NCI-H1930 (cell line): ENCODE results near the gene CP.
A peak's percentile ranks its signal among the peaks of the same experiment; 100 is the strongest.
"Not testable (repeated sequence)": the region's sequence is repeated elsewhere in the genome, so short reads cannot be mapped to it uniquely, and the experiment has no call there.

Experiments used
- DNase-seq, 2 experiments: peaks; one replicate each; lab custom pipeline; 2025; lab: John Stamatoyannopoulos, UW

Gene CP

GRCh38 chr3:149221783-149222517 is at the start of gene CP:
CP (minus strand) TSS chr3:149221829; CDS start chr3:149221792, 37 bp downstream.
- peak in 1 of 2 experiments; percentile 23 for DNase-seq

GRCh38 chr3:149270180-149270579 is 48.6 kb upstream of the CP start:
- DNase-seq, result no peak

GRCh38 chr3:149269687-149270086 is 48.1 kb upstream of the CP start:
- no peak for DNase-seq

GRCh38 chr3:149267565-149267964 is 45.9 kb upstream of the CP start:
- DNase-seq, result no peak

GRCh38 chr3:149266736-149267135 is 45.1 kb upstream of the CP start:
- DNase-seq, result no peak

- DNase-seq, result no peak
Measured at GRCh38 chr3:149263856-149264255, 42.2 kb upstream of the CP start.

GRCh38 chr3:149258714-149259113 is 37.1 kb upstream of the CP start:
- DNase-seq, result no peak

GRCh38 chr3:149258298-149258697 is 36.7 kb upstream of the CP start:
- DNase-seq, result no peak

- no peak for DNase-seq
Measured at GRCh38 chr3:149252272-149252671, 30.6 kb upstream of the CP start.

- no peak for DNase-seq
Measured at GRCh38 chr3:149251186-149251585, 29.6 kb upstream of the CP start.

- no peak for DNase-seq
Measured at GRCh38 chr3:149247929-149248691, 26.5 kb upstream of the CP start.

GRCh38 chr3:149247008-149247710 is 25.5 kb upstream of the CP start:
- DNase-seq, result no peak

GRCh38 chr3:149245738-149246451 is 24.3 kb upstream of the CP start:
- no peak for DNase-seq

GRCh38 chr3:149243540-149243939 is 21.9 kb upstream of the CP start:
- no peak for DNase-seq

GRCh38 chr3:149239357-149239936 is 17.8 kb upstream of the CP start:
- no peak for DNase-seq

GRCh38 chr3:149238268-149238667 is 16.6 kb upstream of the CP start:
- not testable (repeated sequence) for DNase-seq

- no peak for DNase-seq
Measured at GRCh38 chr3:149235599-149236424, 14.2 kb upstream of the CP start.

- no peak for DNase-seq
Measured at GRCh38 chr3:149234671-149235245, 13.1 kb upstream of the CP start.

GRCh38 chr3:149233323-149233722 is 11.7 kb upstream of the CP start:
- no peak for DNase-seq

GRCh38 chr3:149231871-149232270 is 10.2 kb upstream of the CP start:
- no peak for DNase-seq
